GM12873 (cell line): ENCODE results near the gene SCD5.

Experiments used
- CTCF ChIP-seq: IDR thresholded peaks from 2 replicates; pipeline ENCODE4 v1.5.1; 2012; ENCODE audit warnings: low read depth, mild to moderate bottlenecking, moderate library complexity, low read length, control low read depth; ENCODE audit not compliant: insufficient read depth; ENCODE audit errors: missing control alignments

The SCD5 gene

GRCh38 chr4:82798168-82799005, at the start of gene SCD5:
SCD5 (minus strand) TSS chr4:82798796; CDS start chr4:82798537, 259 bp downstream.
- TF ChIP-seq CTCF = no peak

GRCh38 chr4:82842593-82842992, 44.0 kb upstream of the SCD5 start:
- peak; percentile 10 for TF ChIP-seq CTCF

- TF ChIP-seq CTCF = no peak
Observed at GRCh38 chr4:82839624-82840023, 41.0 kb upstream of the SCD5 start.

- no peak for TF ChIP-seq CTCF
Observed at GRCh38 chr4:82833696-82834313, 35.2 kb upstream of the SCD5 start.

GRCh38 chr4:82825425-82825824, 26.8 kb upstream of the SCD5 start:
- no peak for TF ChIP-seq CTCF

GRCh38 chr4:82823062-82823461, 24.5 kb upstream of the SCD5 start:
- no peak for TF ChIP-seq CTCF

- no peak for TF ChIP-seq CTCF
Observed at GRCh38 chr4:82820689-82821088, 22.1 kb upstream of the SCD5 start.
